Loucy (cell line): Measurements from ENCODE around the gene TFPT.

Source experiments
- H2AFZ ChIP-seq: fragments of 200-600 bp; sonication (generic); 2 replicates; pipeline ENCODE4 v1.6.0; 2016; ENCODE audit warnings: antibody characterized with exemption, mild to moderate bottlenecking, low read length, moderate library complexity
- H3F3A ChIP-seq: fragments of 200-600 bp; 2 replicates; pipeline ENCODE4 v1.6.0; 2016; ENCODE audit warnings: antibody characterized with exemption, low read depth, mild to moderate bottlenecking
- H3K27me3 ChIP-seq: fragments of 200-600 bp; sonication (generic); 2 replicates; pipeline ENCODE4 v1.6.1; 2014; ENCODE audit warnings: low read length, mild to moderate bottlenecking; ENCODE audit not compliant: insufficient read depth, poor library complexity, severe bottlenecking
- H3K36me3 ChIP-seq: fragments of 200-600 bp; sonication (generic); 2 replicates; pipeline ENCODE4 v1.6.1; 2016; ENCODE audit warnings: low read length; ENCODE audit not compliant: insufficient read depth
- H3K4me1 ChIP-seq: fragments of 200-600 bp; sonication (generic); 2 replicates; pipeline ENCODE4 v1.5.1; 2014; ENCODE audit warnings: low read length, mild to moderate bottlenecking; ENCODE audit not compliant: insufficient read depth, poor library complexity, severe bottlenecking
- H3K4me2 ChIP-seq: fragments of 200-600 bp; sonication (generic); 2 replicates; pipeline ENCODE4 v1.6.0; 2014; ENCODE audit warnings: antibody characterized with exemption, low read length, low read depth, mild to moderate bottlenecking; ENCODE audit not compliant: poor library complexity, severe bottlenecking
- H3K4me3 ChIP-seq: fragments of 200-600 bp; sonication (generic); 2 replicates; pipeline ENCODE4 v1.5.1; 2014; ENCODE audit warnings: low read length, mild to moderate bottlenecking, mixed read lengths; ENCODE audit not compliant: poor library complexity, severe bottlenecking
- H3K79me2 ChIP-seq: fragments of 200-600 bp; sonication (generic); 2 replicates; pipeline ENCODE4 v1.6.1; 2014; ENCODE audit warnings: low read length; ENCODE audit not compliant: insufficient read depth
- H3K9ac ChIP-seq: fragments of 200-600 bp; sonication (generic); 2 replicates; pipeline ENCODE4 v1.6.0; 2014; ENCODE audit warnings: mild to moderate bottlenecking, low read depth, low read length, moderate library complexity; ENCODE audit not compliant: poor library complexity, severe bottlenecking
- H3K9me2 ChIP-seq: fragments of 200-600 bp; sonication (generic); replicated peaks from 2 replicates; pipeline ENCODE4 v1.6.1; 2016; ENCODE audit warnings: low read depth, low read length, mixed read lengths
- H3K9me3 ChIP-seq: fragments of 200-600 bp; sonication (generic); 2 replicates; pipeline ENCODE4 v1.6.1; 2014; ENCODE audit warnings: mild to moderate bottlenecking, antibody characterized with exemption, low read length, low read depth; ENCODE audit not compliant: insufficient read depth
- H4K20me1 ChIP-seq: fragments of 200-600 bp; sonication (generic); 2 replicates; pipeline ENCODE4 v1.6.0; 2014; ENCODE audit warnings: antibody characterized with exemption, low read length, mild to moderate bottlenecking; ENCODE audit not compliant: insufficient read depth, poor library complexity, severe bottlenecking
- CTCF ChIP-seq: fragments of 200-600 bp; sonication (generic); conservative IDR thresholded peaks from 2 replicates; pipeline ENCODE4 v1.5.1; 2014; ENCODE audit warnings: mild to moderate bottlenecking, antibody characterized with exemption, low read length
- EZH2phosphoT487 ChIP-seq: fragments of 200-600 bp; IDR thresholded peaks from 2 replicates; pipeline ENCODE4 v1.6.1; 2018; ENCODE audit warnings: antibody characterized with exemption, mild to moderate bottlenecking, moderate library complexity, borderline replicate concordance

Gene TFPT

GRCh38 chr19:54105796-54106195 is 9.7 kb downstream of the TFPT start:
- TF ChIP-seq CTCF (no peak), EZH2phosphoT487 (no peak)
- peaks cover 40% of the 10 kb centered on the region; the same call in 1 of the 2 replicates for H3K36me3 ChIP-seq
- H4K20me1 ChIP-seq = peaks cover 4% of the 10 kb centered on the region

GRCh38 chr19:54104998-54105715 is 10.3 kb downstream of the TFPT start:
- Histone ChIP-seq H3K27me3 (no peaks in the 10 kb centered on the region), H3K4me2 (no peak overlapping the region), H4K20me1 (peaks cover 4% of the 10 kb centered on the region), H3K79me2 (peaks cover 34% of the 10 kb centered on the region), H3K4me1 (peaks cover 8% of the 10 kb centered on the region), H3K9me2 (no peaks in the 10 kb centered on the region), H3K4me3 (no peak overlapping the region), H3F3A (no peaks in the 10 kb centered on the region), H3K9ac (no peak overlapping the region), H2AFZ (no peak overlapping the region), H3K9me3 (no peaks in the 10 kb centered on the region), H3K36me3 (peaks cover 38% of the 10 kb centered on the region; the same call in 1 of the 2 replicates)
- TF ChIP-seq EZH2phosphoT487 (no peak), CTCF (no peak)

More at GRCh38 chr19:54105796-54106195, 9.7 kb downstream of the TFPT start:
- Histone ChIP-seq H2AFZ (no peak overlapping the region), H3K9me3 (no peaks in the 10 kb centered on the region), H3K9me2 (no peaks in the 10 kb centered on the region), H3F3A (no peaks in the 10 kb centered on the region), H3K4me2 (no peak overlapping the region), H3K9ac (no peak overlapping the region), H3K79me2 (peaks cover 34% of the 10 kb centered on the region), H3K4me3 (no peak overlapping the region), H3K4me1 (peaks cover 8% of the 10 kb centered on the region), H3K27me3 (no peaks in the 10 kb centered on the region)

- H3K9ac ChIP-seq = peak within 1 kb of the TSS; percentile 92
- H3K4me1 ChIP-seq = peaks cover 8% of the 10 kb centered on the region
- peaks cover 14% of the 10 kb centered on the region; the same call in 1 of the 2 replicates for H3K36me3 ChIP-seq
- H2AFZ ChIP-seq = peak within 1 kb of the TSS; percentile 87
- TF ChIP-seq CTCF = no peak
- no peak for TF ChIP-seq EZH2phosphoT487
- H3K27me3 ChIP-seq = no peaks in the 10 kb centered on the region
- H3K79me2 ChIP-seq = peaks cover 34% of the 10 kb centered on the region
- no peaks in the 10 kb centered on the region for H4K20me1 ChIP-seq
- H3F3A ChIP-seq = no peaks in the 10 kb centered on the region
- peak within 1 kb of the TSS; percentile 94 for H3K4me3 ChIP-seq
- H3K9me2 ChIP-seq = no peaks in the 10 kb centered on the region
- no peaks in the 10 kb centered on the region for H3K9me3 ChIP-seq
- H3K4me2 ChIP-seq = peak within 1 kb of the TSS; percentile 95
Measured at GRCh38 chr19:54102421-54103169, 12.9 kb downstream of the TFPT start, which contains the start of gene NDUFA3. TSS of gene NDUFA3 (plus strand) at chr19:54102855. CDS start at chr19:54102879, 24 bp downstream.
